Liver (tissue), 9 donors: ENCODE data around the gene RASA3. TPM values are rescaled to one million over a fixed set of nuclear protein-coding genes. Genes with fewer than 3 reads are reported as not detected.

ENCODE experiments used
- DNase-seq: peaks from one replicate; pipeline ENCODE4 v3.0.0-alpha.2; 2017; ENCODE audit warnings: low spot score
- H3K27ac ChIP-seq, 2 donors: one replicate each; pipeline ENCODE4 v1.7.0; 2013; ENCODE audit warnings: inconsistent platforms in 2 of 2, low read length in 2 of 2, control low read depth in 1 of 2, low read depth in 1 of 2, mild to moderate bottlenecking in 1 of 2
- H3K27me3 ChIP-seq, 4 donors: one replicate each; pipeline versions ENCODE4 v1.6.1 to v1.7.0; 2013; ENCODE audit warnings: low read length in 3 of 4, inconsistent platforms in 1 of 4, mild to moderate bottlenecking in 1 of 4, moderate library complexity in 1 of 4; ENCODE audit not compliant: control insufficient read depth in 4 of 4, insufficient read depth in 4 of 4
- H3K36me3 ChIP-seq, 4 donors: one replicate each; pipeline versions ENCODE4 v1.6.1 to v1.7.0; 2013; ENCODE audit warnings: low read length in 3 of 4, mild to moderate bottlenecking in 3 of 4, low read depth in 1 of 4, moderate library complexity in 1 of 4; ENCODE audit not compliant: control insufficient read depth in 4 of 4, insufficient read depth in 3 of 4
- H3K4me1 ChIP-seq, 4 donors: one replicate each; pipeline versions ENCODE4 v1.6.1 to v1.7.0; 2013; ENCODE audit warnings: low read length in 3 of 4, mild to moderate bottlenecking in 3 of 4, moderate library complexity in 1 of 4; ENCODE audit not compliant: control insufficient read depth in 4 of 4, insufficient read depth in 4 of 4
- H3K4me3 ChIP-seq, 3 donors: one replicate each; pipeline versions ENCODE4 v1.6.1 to v1.7.0; 2013; ENCODE audit warnings: low read length in 3 of 3, control low read depth in 1 of 3, low read depth in 1 of 3, mild to moderate bottlenecking in 1 of 3
- H3K9ac ChIP-seq, 2 donors: one replicate each; pipeline ENCODE4 v1.7.0; 2013; ENCODE audit warnings: low read length in 2 of 2, mild to moderate bottlenecking in 2 of 2, moderate library complexity in 2 of 2, control low read depth in 1 of 2, low read depth in 1 of 2
- H3K9me3 ChIP-seq, 4 donors: one replicate each; pipeline versions ENCODE4 v1.6.1 to v1.7.0; 2013; ENCODE audit warnings: low read length in 3 of 4; ENCODE audit not compliant: control insufficient read depth in 4 of 4
- ATF3 ChIP-seq: IDR thresholded peaks from 2 replicates; pipeline ENCODE4 v1.6.1; 2016; ENCODE audit warnings: antibody characterized with exemption
- EGR1 ChIP-seq, 2 donors: IDR thresholded peaks; 2 replicates each; pipeline ENCODE4 v1.6.1; 2016 to 2018; ENCODE audit warnings: antibody characterized with exemption in 2 of 2, low read depth in 2 of 2
- FOXA1 ChIP-seq: IDR thresholded peaks from 2 replicates; pipeline ENCODE4 v1.6.1; 2016; ENCODE audit warnings: antibody characterized with exemption
- FOXA2 ChIP-seq: IDR thresholded peaks from 2 replicates; pipeline ENCODE4 v1.6.1; 2016; ENCODE audit warnings: antibody characterized with exemption
- GABPA ChIP-seq, 2 donors: IDR thresholded peaks in 1 of 2; conservative IDR thresholded peaks in 1 of 2; 2 replicates each; pipeline ENCODE4 v1.6.1; 2016; ENCODE audit warnings: antibody characterized with exemption in 2 of 2, mild to moderate bottlenecking in 1 of 2, moderate library complexity in 1 of 2
- HNF4A ChIP-seq, 2 donors: conservative IDR thresholded peaks; 2 replicates each; pipeline ENCODE4 v1.6.1; 2016; ENCODE audit warnings: antibody characterized with exemption in 2 of 2, mild to moderate bottlenecking in 2 of 2
- HNF4G ChIP-seq: IDR thresholded peaks from 2 replicates; pipeline ENCODE4 v1.6.1; 2016; ENCODE audit warnings: antibody characterized with exemption
- NR2F2 ChIP-seq: IDR thresholded peaks from 2 replicates; pipeline ENCODE4 v1.6.1; 2016; ENCODE audit warnings: antibody characterized with exemption
- RXRA ChIP-seq, 2 donors: IDR thresholded peaks; 2 replicates each; pipeline ENCODE4 v1.6.1; 2017 to 2018; ENCODE audit warnings: antibody characterized with exemption in 2 of 2, mild to moderate bottlenecking in 1 of 2
- SP1 ChIP-seq: IDR thresholded peaks from 2 replicates; pipeline ENCODE4 v1.6.1; 2018; ENCODE audit warnings: antibody characterized with exemption, mild to moderate bottlenecking
- TAF1 ChIP-seq: conservative IDR thresholded peaks from 2 replicates; pipeline ENCODE4 v1.6.1; 2016; ENCODE audit warnings: antibody characterized with exemption, mild to moderate bottlenecking
- YY1 ChIP-seq: IDR thresholded peaks from 2 replicates; pipeline ENCODE4 v1.6.1; 2016; ENCODE audit warnings: antibody characterized with exemption, mild to moderate bottlenecking
- WGBS: extraction: QIAGEN DNeasy Blood & Tissue Kit; methylation state at CpG from one replicate; pipeline ENCODE4 v1.1.7; 2013; 5-methylcytosine and 5-hydroxymethylcytosine counted together
- polyA plus RNA-seq, 2 donors: library from polyadenylated mRNA; stranded (reverse) in 1 of 2; unstranded in 1 of 2; fragments of 200-250 nt in 1 of 2; fragments of >200 nt in 1 of 2; fragmentation: Nextera tagmentation in 1 of 2; extraction: Ambion mirVana in 1 of 2; gene quantifications; one replicate each; pipeline versions ENCODE4 v1.2.1 to v1.2.3, GENCODE V29; 2013 to 2015
- total RNA-seq, 2 donors: library from RNA; depleted of rRNA; stranded (reverse); fragments of >200 nt; gene quantifications; one replicate each; pipeline ENCODE4 v1.2.3, GENCODE V29; 2014
- TF ChIP-seq, protein P1 (sequence below): IDR thresholded peaks from 2 replicates; pipeline ENCODE4 v1.6.1; 2016; ENCODE audit warnings: antibody characterized with exemption
- TF ChIP-seq, protein P2 (sequence below): fragments of 150-350 bp; IDR thresholded peaks from 2 replicates; pipeline ENCODE4 v1.5.1; 2017; ENCODE audit warnings: improper control_type of control experiment, low read depth, low read length; ENCODE audit not compliant: missing input control
- TF ChIP-seq, protein P3 (sequence below): IDR thresholded peaks from 2 replicates; pipeline ENCODE4 v1.6.1; 2016; ENCODE audit warnings: antibody characterized with exemption, mild to moderate bottlenecking
- TF ChIP-seq, protein P4 (sequence below): IDR thresholded peaks from 2 replicates; pipeline ENCODE4 v1.6.1; 2016; ENCODE audit warnings: antibody characterized with exemption
- donor health status: healthy.
- donor health status: healthy.
- donor health status: healthy.
- donor health status: healthy.
- donor health status: healthy.

The RASA3 gene
- total and polyA plus RNA-seq, 4 donors, result 0.64 to 5.9 (median 3.8) TPM

- Histone ChIP-seq H3K4me3 (no peak overlapping the region), H3K9me3 (peaks cover 0 to 1% (median 0%) of the 10 kb centered on the region in 4 donors), H3K4me1 (no peaks in the 10 kb centered on the region), H3K9ac (no peak overlapping the region), H3K36me3 (no peaks in the 10 kb centered on the region), H3K27me3 (no peaks in the 10 kb centered on the region), H3K27ac (no peak overlapping the region)
- 92% methylated on average over 16 of the region's 16 CpGs for WGBS
- TF ChIP-seq, protein P1, sequence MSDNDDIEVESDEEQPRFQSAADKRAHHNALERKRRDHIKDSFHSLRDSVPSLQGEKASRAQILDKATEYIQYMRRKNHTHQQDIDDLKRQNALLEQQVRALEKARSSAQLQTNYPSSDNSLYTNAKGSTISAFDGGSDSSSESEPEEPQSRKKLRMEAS, result no peak
- TF ChIP-seq HNF4A (conservative IDR thresholded peaks at IDR 0.05) (no peak), YY1 (no peak), ATF3 (no peak), EGR1 (IDR thresholded peaks at IDR 0.05; ENCODE audit: low read depth in 2 of 2) (no peak), FOXA2 (no peak), SP1 (no peak), HNF4G (no peak), TAF1 (no peak), FOXA1 (no peak)
- TF ChIP-seq, protein P2, sequence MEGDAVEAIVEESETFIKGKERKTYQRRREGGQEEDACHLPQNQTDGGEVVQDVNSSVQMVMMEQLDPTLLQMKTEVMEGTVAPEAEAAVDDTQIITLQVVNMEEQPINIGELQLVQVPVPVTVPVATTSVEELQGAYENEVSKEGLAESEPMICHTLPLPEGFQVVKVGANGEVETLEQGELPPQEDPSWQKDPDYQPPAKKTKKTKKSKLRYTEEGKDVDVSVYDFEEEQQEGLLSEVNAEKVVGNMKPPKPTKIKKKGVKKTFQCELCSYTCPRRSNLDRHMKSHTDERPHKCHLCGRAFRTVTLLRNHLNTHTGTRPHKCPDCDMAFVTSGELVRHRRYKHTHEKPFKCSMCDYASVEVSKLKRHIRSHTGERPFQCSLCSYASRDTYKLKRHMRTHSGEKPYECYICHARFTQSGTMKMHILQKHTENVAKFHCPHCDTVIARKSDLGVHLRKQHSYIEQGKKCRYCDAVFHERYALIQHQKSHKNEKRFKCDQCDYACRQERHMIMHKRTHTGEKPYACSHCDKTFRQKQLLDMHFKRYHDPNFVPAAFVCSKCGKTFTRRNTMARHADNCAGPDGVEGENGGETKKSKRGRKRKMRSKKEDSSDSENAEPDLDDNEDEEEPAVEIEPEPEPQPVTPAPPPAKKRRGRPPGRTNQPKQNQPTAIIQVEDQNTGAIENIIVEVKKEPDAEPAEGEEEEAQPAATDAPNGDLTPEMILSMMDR, result no peak
- TF ChIP-seq, protein P3, sequence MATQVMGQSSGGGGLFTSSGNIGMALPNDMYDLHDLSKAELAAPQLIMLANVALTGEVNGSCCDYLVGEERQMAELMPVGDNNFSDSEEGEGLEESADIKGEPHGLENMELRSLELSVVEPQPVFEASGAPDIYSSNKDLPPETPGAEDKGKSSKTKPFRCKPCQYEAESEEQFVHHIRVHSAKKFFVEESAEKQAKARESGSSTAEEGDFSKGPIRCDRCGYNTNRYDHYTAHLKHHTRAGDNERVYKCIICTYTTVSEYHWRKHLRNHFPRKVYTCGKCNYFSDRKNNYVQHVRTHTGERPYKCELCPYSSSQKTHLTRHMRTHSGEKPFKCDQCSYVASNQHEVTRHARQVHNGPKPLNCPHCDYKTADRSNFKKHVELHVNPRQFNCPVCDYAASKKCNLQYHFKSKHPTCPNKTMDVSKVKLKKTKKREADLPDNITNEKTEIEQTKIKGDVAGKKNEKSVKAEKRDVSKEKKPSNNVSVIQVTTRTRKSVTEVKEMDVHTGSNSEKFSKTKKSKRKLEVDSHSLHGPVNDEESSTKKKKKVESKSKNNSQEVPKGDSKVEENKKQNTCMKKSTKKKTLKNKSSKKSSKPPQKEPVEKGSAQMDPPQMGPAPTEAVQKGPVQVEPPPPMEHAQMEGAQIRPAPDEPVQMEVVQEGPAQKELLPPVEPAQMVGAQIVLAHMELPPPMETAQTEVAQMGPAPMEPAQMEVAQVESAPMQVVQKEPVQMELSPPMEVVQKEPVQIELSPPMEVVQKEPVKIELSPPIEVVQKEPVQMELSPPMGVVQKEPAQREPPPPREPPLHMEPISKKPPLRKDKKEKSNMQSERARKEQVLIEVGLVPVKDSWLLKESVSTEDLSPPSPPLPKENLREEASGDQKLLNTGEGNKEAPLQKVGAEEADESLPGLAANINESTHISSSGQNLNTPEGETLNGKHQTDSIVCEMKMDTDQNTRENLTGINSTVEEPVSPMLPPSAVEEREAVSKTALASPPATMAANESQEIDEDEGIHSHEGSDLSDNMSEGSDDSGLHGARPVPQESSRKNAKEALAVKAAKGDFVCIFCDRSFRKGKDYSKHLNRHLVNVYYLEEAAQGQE, result no peak
- TF ChIP-seq, protein P4, sequence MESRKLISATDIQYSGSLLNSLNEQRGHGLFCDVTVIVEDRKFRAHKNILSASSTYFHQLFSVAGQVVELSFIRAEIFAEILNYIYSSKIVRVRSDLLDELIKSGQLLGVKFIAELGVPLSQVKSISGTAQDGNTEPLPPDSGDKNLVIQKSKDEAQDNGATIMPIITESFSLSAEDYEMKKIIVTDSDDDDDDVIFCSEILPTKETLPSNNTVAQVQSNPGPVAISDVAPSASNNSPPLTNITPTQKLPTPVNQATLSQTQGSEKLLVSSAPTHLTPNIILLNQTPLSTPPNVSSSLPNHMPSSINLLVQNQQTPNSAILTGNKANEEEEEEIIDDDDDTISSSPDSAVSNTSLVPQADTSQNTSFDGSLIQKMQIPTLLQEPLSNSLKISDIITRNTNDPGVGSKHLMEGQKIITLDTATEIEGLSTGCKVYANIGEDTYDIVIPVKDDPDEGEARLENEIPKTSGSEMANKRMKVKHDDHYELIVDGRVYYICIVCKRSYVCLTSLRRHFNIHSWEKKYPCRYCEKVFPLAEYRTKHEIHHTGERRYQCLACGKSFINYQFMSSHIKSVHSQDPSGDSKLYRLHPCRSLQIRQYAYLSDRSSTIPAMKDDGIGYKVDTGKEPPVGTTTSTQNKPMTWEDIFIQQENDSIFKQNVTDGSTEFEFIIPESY, result no peak
- DNase-seq, result no peak
These were observed 169.0 kb downstream of the RASA3 start for GRCh38 chr13:113963376-113963775.

- 93% methylated on average over 17 of the region's 17 CpGs for WGBS
- DNase-seq, result no peak
- Histone ChIP-seq H3K36me3 (no peaks in the 10 kb centered on the region), H3K9me3 (peaks cover 0 to 1% (median 0%) of the 10 kb centered on the region in 4 donors), H3K4me1 (no peaks in the 10 kb centered on the region), H3K9ac (no peak overlapping the region), H3K27me3 (no peaks in the 10 kb centered on the region), H3K27ac (no peak overlapping the region), H3K4me3 (no peak overlapping the region)
- TF ChIP-seq, protein P3, result no peak
- TF ChIP-seq, protein P2, result no peak
- TF ChIP-seq FOXA2 (no peak), HNF4G (no peak), GABPA (IDR thresholded peaks at IDR 0.05 in 1 of 2, conservative IDR thresholded peaks at IDR 0.05 in 1 of 2) (no peak), SP1 (no peak), RXRA (IDR thresholded peaks at IDR 0.05) (no peak), NR2F2 (no peak)
These were observed 169.4 kb downstream of the RASA3 start for GRCh38 chr13:113962975-113963374.
